Brain microvascular endothelial cell (primary cell): ENCODE data around the gene APOBEC3F.
"Not testable (repeated sequence)": the region's sequence is repeated elsewhere in the genome, so short reads cannot be mapped to it uniquely, and the experiment has no call there.

ENCODE experiments used
- DNase-seq: peaks from one replicate; pipeline ENCODE4 v3.0.0-alpha.2; 2020
- H3K27ac ChIP-seq: fragments of 250-450 bp; sonication (Bioruptor Pico); 2 replicates; pipeline ENCODE4 v1.5.1; 2020; ENCODE audit warnings: mild to moderate bottlenecking, moderate library complexity
- H3K27me3 ChIP-seq: fragments of 250-450 bp; sonication (Bioruptor Pico); replicated peaks from 2 replicates; pipeline ENCODE4 v1.5.1; 2020; ENCODE audit warnings: mild to moderate bottlenecking
- H3K36me3 ChIP-seq: fragments of 250-450 bp; sonication (Bioruptor Pico); replicated peaks from 2 replicates; pipeline ENCODE4 v1.5.1; 2020; ENCODE audit warnings: mild to moderate bottlenecking
- H3K4me3 ChIP-seq: 2 replicates; pipeline ENCODE4 v1.5.1; 2011; ENCODE audit warnings: low read depth, mild to moderate bottlenecking, control low read depth, low read length, moderate library complexity
- CTCF ChIP-seq: IDR thresholded peaks from 2 replicates; pipeline ENCODE4 v1.5.1; 2011; ENCODE audit warnings: low read depth, mild to moderate bottlenecking, moderate library complexity, low read length, control low read depth, inconsistent platforms; ENCODE audit errors: missing control alignments
- in situ Hi-C: cut with HindIII; loops from 2 replicates; pipeline ENCODE4 v1.10.0; 2017; ENCODE audit warnings: low sequenced_read_pairs, low pct_ligation_motif_present

The APOBEC3F gene

GRCh38 chr22:39039306-39040126, 1.1 kb upstream of the APOBEC3F start:
- TF ChIP-seq CTCF = no peak
- H3K36me3 ChIP-seq = no peaks in the 10 kb centered on the region
- H3K4me3 ChIP-seq = no peak overlapping the region

DNA sequence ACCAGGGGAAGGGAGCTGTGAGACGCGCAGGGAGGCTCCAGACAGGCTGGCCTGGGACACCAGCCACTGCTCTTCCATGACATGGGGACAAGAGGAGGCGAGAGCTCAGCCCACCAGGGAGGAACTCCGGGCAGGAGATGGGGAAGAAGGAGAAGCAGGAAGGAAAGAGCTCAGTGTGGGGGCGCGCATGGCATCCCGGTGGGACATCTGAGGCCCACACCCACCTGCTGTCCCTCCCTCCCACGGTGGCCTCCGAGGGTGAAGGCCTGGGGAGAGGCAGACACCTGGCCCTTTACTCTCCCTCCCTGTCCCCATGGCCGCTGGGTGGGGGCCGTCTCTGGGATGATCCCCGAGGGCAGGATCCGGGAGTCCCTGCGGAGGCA, 518 bp upstream of the APOBEC3F start:
- H3K27me3 ChIP-seq, H3K27ac ChIP-seq, in situ Hi-C loops, H3K36me3 ChIP-seq, DNase-seq: not testable (repeated sequence)
- H3K4me3 ChIP-seq = peak overlapping the region; percentile 22

More at GRCh38 chr22:39039306-39040126, 1.1 kb upstream of the APOBEC3F start:
- no peak overlapping the region for H3K27ac ChIP-seq
- no peak for DNase-seq
- in situ Hi-C loops = no loop called here
- H3K27me3 ChIP-seq = no peaks in the 10 kb centered on the region

- in situ Hi-C loops = no loop called here
- TF ChIP-seq CTCF = no peak
Observed at GRCh38 chr22:39041908-39042307, 1.2 kb downstream of the APOBEC3F start.

GRCh38 chr22:39043063-39043462, 2.4 kb downstream of the APOBEC3F start:
- H3K36me3 ChIP-seq, H3K27me3 ChIP-seq, H3K27ac ChIP-seq, in situ Hi-C loops, DNase-seq, H3K4me3 ChIP-seq: not testable (repeated sequence)

More at GRCh38 chr22:39041908-39042307, 1.2 kb downstream of the APOBEC3F start:
- H3K4me3 ChIP-seq = no peak overlapping the region
- DNase-seq = no peak
- no peak overlapping the region for H3K27ac ChIP-seq
- H3K27me3 ChIP-seq = no peaks in the 10 kb centered on the region
- no peaks in the 10 kb centered on the region for H3K36me3 ChIP-seq

DNA sequence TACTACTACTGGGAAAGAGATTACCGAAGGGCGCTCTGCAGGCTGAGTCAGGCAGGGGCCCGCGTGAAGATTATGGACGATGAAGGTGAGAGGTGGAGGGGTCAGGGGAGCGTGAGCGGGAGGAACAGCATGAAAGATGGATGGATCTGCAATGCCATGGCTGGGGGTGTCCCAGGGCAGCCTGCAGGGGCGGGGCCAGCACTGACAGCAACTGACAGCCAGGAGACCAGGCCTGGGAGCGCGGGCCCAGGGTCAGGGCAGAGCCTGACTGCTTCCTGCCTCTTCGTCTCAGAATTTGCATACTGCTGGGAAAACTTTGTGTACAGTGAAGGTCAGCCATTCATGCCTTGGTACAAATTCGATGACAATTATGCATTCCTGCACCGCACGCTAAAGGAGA, 4.5 kb downstream of the APOBEC3F start:
- H3K36me3 ChIP-seq, H3K27ac ChIP-seq, DNase-seq, H3K4me3 ChIP-seq, in situ Hi-C loops, H3K27me3 ChIP-seq: not testable (repeated sequence)

DNA sequence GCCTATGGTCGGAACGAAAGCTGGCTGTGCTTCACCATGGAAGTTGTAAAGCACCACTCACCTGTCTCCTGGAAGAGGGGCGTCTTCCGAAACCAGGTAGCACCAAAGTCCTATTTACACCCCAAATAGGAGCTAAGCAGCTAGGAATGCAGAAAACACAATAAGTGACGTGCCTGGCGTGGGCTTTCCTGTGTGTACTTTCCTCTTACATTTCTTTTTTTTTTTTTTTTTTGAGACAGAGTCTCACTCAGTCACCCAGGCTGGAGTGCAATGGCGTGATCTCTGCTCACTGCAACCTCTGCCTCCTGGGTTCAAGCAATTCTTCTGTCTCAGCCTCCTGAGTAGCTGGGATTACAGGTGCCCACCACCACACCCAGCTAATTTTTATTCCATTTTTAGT, 8.8 kb downstream of the APOBEC3F start:
- in situ Hi-C loops = not testable (repeated sequence)

DNA sequence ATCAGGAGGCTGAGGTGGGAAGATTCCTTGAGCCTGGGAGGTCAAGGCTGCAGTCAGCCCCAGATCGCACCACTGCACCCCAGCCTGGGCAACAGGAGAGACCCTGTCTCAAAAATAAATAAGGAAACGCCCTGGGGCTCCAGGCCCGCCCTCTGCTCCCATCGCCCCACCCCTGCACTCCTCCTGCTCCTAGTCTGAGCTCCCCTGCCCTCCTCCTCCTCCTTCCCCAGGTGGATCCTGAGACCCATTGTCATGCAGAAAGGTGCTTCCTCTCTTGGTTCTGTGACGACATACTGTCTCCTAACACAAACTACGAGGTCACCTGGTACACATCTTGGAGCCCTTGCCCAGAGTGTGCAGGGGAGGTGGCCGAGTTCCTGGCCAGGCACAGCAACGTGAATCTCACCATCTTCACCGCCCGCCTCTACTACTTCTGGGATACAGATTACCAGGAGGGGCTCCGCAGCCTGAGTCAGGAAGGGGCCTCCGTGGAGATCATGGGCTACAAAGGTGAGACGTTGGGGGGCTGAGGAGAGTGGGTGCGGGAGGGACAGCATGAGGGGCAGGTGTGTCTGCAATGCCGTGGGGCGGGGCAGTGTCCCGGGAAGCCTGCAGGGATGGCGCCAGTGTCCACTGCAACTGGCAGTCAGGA, 11.3 kb downstream of the APOBEC3F start:
- DNase-seq, H3K27me3 ChIP-seq, in situ Hi-C loops, H3K36me3 ChIP-seq, H3K4me3 ChIP-seq, H3K27ac ChIP-seq: not testable (repeated sequence)

More for the DNA sequence above, 8.8 kb downstream of the APOBEC3F start:
- H3K27me3 ChIP-seq, H3K4me3 ChIP-seq, H3K27ac ChIP-seq, DNase-seq, H3K36me3 ChIP-seq: not testable (repeated sequence)

- Histone ChIP-seq H3K27me3 (no peaks in the 10 kb centered on the region), H3K27ac (no peak overlapping the region), H3K4me3 (no peak overlapping the region), H3K36me3 (no peaks in the 10 kb centered on the region)
- no peak for DNase-seq
- no peak for TF ChIP-seq CTCF
- in situ Hi-C loops = no loop called here
Observed at GRCh38 chr22:39055658-39056057, 15.0 kb downstream of the APOBEC3F start.

- H3K27me3 ChIP-seq, H3K4me3 ChIP-seq, H3K27ac ChIP-seq, H3K36me3 ChIP-seq, in situ Hi-C loops, DNase-seq: not testable (repeated sequence)
Observed at GRCh38 chr22:39061290-39061689, 20.6 kb downstream of the APOBEC3F start.

- H3K27ac ChIP-seq, in situ Hi-C loops, H3K27me3 ChIP-seq, H3K4me3 ChIP-seq, DNase-seq, H3K36me3 ChIP-seq: not testable (repeated sequence)
Observed at GRCh38 chr22:39061951-39062350, 21.3 kb downstream of the APOBEC3F start.

GRCh38 chr22:39063904-39064303, 23.2 kb downstream of the APOBEC3F start:
- H3K4me3 ChIP-seq, H3K27me3 ChIP-seq, H3K36me3 ChIP-seq, in situ Hi-C loops, H3K27ac ChIP-seq, DNase-seq: not testable (repeated sequence)
